GM21737 (cell line): ENCODE data around the gene TTLL3.
"Not testable (repeated sequence)": the region's sequence is repeated elsewhere in the genome, so short reads cannot be mapped to it uniquely, and the experiment has no call there.

Experiments
- ATAC-seq: cut with Tn5 transposase; IDR thresholded peaks from one replicate; pipeline ENCODE4 v1.9.1; 2021; ENCODE audit warnings: mild to moderate bottlenecking, moderate library complexity; ENCODE audit not compliant: unreplicated experiment

TTLL3 gene, protein sequence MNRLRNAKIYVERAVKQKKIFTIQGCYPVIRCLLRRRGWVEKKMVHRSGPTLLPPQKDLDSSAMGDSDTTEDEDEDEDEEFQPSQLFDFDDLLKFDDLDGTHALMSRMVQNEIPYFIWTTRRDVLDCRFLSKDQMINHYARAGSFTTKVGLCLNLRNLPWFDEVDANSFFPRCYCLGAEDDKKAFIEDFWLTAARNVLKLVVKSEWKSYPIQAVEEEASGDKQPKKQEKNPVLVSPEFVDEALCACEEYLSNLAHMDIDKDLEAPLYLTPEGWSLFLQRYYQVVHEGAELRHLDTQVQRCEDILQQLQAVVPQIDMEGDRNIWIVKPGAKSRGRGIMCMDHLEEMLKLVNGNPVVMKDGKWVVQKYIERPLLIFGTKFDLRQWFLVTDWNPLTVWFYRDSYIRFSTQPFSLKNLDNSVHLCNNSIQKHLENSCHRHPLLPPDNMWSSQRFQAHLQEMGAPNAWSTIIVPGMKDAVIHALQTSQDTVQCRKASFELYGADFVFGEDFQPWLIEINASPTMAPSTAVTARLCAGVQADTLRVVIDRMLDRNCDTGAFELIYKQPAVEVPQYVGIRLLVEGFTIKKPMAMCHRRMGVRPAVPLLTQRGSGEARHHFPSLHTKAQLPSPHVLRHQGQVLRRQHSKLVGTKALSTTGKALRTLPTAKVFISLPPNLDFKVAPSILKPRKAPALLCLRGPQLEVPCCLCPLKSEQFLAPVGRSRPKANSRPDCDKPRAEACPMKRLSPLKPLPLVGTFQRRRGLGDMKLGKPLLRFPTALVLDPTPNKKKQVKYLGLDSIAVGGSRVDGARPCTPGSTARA

DNA sequence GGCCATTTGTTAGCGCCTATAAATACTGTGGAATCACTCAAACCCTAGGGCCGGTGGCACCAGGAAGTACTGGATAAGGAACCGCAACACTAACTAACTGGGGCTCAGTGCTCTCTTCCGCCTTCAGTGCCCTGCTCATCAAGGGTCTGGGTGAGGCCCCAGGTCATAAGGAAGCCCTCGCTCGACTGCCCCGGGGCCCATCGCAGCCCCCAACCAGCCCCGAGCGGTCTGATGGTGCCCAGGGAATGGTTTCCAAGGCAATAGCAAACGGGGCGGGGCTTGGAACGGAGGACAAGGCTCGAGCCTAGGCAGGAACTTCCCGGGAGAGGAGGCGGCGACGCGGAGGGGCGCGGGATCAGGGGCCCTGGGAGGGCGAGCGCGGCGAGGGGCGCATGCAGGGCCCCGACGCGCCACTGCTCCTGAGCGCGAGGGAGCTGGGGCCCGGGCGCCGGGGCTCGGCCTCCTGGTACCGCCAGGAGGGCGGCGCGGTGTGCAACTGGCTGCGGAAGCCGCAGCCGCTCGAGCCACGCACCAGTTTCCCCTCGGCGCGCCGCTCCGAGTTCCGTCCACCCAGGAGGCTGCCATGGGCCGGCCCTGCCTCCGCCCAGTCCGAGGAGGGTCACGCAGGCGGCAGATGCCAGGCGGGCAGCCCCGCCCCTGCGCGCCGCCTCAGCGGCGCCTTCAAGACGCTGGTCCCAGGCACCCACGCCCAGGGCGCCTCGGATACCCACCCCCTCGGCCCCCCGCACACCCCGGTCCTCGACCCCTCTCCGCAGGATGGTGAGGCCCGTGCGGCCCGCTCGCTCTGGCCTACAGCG is at the start of gene TTLL3:
Gene TTLL3 (plus strand): TSS at position 648 of the 818 bp plus-strand sequence. CDS start 400 bp downstream, outside the sequence.
- ATAC-seq: no peak

DNA sequence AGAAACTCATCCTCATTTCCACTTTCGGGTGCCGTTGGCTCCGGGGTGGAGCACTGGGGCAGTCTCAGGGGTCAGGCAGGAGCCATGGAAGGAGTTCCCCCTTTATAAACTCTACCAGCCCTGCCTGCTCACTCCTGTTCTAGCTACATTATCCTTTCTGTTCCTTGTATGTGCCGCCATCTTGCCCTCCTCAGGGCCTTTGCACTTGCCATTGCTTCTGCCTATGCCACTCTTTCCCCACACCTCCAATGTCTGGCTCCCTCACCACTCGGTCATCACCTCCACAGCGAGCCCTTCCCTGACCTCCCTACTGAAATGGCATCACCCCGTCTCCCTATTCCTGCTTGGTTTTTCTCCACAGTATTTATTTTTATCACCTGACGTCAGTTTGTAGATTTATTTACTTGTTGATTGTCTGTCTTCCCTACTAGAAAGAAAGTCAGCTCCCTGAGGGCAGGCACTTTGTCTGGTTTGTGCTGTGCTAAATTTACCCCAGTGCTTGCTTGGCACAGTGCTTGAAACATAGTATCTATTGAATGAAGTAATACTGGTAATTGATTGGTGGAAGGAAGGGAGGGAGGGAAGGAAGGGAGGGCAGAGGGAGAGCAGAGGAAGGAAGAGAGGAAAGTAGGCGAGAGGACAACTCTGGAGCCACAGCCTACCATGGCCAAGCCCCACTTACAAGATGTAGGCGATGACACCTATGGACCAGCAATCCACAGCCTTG is 49.1 kb upstream of the TTLL3 start:
- no peak for ATAC-seq

GRCh38 chr3:9761919-9762318 is 48.1 kb upstream of the TTLL3 start:
- no peak for ATAC-seq

- no peak for ATAC-seq
These were observed 47.2 kb upstream of the TTLL3 start for GRCh38 chr3:9762871-9763270.

DNA sequence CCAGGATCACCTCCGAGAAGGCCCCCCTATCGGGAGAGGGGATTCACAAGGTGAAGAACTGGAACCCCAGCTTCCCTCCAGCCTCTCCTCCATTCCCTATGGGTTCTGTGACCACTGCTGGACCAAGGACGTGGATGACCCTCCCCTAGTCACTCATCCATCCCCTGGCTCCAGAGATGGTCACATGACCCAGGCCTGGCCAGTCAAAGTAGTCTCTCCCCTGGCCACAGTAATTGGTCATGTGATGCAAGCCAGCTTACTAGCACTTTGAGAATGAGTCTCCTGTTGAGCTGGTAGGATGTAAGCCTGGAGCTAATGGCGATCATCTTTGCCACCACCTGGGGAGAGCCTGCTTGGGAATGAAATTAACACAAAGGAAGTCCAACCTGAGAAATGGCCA is 44.2 kb upstream of the TTLL3 start:
- ATAC-seq: no peak

- no peak for ATAC-seq
These were observed 42.6 kb upstream of the TTLL3 start for GRCh38 chr3:9767418-9767817.

GRCh38 chr3:9768141-9768775 is 41.8 kb upstream of the TTLL3 start:
- no peak for ATAC-seq

- no peak for ATAC-seq
These were observed 41.0 kb upstream of the TTLL3 start for GRCh38 chr3:9769012-9769411.

DNA sequence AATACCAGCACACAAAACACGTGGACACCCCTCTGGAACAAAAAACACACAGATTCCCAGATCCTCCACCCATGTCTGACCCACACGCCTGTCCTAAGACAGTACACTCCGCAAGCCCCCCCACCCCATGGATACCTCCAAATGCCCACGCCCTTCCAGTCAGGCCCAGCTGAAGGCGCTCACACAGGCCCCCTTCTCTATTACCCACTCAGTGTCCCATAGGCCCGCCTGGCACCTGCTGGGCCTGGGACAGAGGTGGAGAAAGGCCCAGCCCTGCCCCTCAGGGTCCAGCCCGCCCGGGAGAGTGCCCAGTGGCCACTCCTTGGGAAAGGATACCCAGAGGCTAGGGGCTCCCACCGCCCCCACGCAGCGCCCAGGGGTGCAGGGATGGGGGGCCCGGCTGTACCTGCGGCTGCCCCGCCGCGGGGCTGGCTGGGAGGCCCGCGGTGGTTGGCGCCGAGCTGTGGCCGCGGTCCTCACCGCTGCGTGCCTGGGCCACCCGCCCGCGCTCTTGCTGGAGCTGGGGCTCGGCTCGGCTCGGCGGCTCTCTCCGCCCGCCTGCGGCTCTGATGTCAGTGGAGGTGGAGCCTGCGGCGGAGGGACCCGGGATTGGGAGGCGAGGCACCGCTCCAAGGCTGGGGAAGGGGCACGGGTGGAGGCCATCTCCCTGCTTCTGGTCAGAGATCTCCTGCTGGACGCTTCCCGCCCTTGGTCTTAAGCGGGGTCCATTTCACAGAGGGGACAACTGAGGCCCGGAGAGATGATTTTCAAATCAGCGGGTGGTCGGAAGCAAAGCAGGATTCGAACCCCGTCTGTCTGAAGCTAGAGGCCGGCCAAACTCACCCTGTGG is 40.4 kb upstream of the TTLL3 start, which contains the start of gene CAMK1:
Gene CAMK1 (minus strand): TSS at position 522 of the 850 bp plus-strand sequence. CDS start 2,198 bp downstream, outside the sequence.
- peak; percentile 53 for ATAC-seq

- no peak for ATAC-seq
These were observed 39.7 kb upstream of the TTLL3 start for GRCh38 chr3:9770276-9770812.

DNA sequence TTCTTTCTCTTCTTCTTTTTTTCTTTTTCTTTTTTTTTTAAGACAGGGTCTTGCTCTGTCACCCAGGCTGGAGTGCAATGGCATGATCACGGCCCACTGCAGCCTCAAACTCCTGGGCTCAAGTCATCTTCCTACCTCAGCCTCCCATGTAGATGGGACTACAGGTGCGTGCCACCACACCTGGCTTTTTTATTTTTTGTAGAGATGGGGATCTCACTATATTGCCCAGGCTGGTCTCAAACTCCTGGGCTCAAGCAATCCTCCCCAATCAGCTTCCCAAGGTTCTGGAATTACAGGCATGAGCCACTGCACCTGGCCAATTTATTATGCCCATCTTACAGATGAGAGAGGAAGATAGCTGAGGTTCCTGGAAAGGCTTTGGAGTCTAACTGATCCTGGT is 39.1 kb upstream of the TTLL3 start:
- ATAC-seq: not testable (repeated sequence)

DNA sequence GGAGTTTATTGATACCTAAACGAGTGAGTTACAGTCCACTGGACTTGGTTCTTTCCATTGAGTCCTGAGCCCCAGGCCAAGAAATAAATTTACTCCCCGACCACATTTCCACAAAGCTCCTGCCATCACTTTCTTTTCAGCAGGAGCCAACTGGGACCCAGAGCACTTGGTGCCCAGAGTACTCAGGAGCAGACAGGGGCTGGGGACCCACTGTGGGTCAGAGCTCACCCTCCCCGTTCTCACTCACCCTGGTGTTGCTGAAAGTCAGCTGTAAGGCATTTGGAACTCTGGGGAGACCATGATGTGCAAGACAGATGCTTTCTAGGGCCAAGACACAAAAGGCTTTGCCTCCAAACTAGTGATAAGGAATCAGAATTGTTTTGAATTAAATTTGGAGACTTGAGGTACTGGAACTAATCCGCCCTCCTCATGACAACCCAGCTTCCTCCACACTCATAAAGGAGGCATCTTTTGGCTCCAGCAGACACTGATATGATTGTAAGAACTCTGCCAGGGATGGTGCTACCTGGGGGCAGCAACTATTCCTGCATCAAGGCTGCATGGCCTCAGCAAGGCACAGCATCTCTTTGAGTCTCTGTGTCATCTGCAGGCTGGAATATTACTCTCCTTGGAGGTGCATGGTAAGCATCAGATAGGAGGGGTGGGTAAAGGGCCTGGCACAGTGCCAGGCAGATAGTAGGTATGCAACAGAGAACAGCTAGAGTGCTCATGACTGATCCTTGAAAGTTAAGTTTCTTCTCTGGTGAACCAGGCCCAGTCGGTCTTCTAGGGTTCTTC is 33.0 kb upstream of the TTLL3 start:
- ATAC-seq: no peak

- no peak for ATAC-seq
These were observed 32.4 kb upstream of the TTLL3 start for GRCh38 chr3:9777694-9778021.

- ATAC-seq: no peak
These were observed 31.7 kb upstream of the TTLL3 start for GRCh38 chr3:9778143-9779074.

DNA sequence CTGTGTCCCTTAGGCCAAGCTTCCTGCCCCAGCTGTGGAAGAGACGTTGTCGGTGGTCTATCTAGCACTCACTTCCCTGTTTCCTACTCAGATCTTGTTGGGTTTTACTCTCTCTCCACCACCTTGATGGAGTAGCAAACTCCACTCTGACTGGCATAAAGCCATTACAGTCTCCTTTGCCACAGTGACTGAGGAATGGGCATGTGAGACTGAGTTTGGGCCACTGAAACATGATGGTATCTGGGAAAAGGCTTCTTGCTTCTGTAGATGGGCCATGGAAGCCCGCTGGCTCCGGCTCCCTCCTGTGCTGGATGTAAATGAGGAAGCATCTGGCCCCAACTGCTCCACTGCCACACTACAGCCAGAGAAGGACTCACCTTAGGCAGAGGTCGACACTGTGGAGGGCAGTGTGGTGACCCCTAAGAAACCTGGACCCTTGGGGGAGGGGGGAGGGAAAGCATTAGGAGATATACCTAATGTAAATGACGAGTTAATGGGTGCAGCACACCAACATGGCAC is 30.9 kb upstream of the TTLL3 start:
- ATAC-seq: no peak

GRCh38 chr3:9779721-9780457 is 30.2 kb upstream of the TTLL3 start:
- ATAC-seq: peak; percentile 54
